Upper lobe of right lung (tissue), 1 donor: Measurements from ENCODE around the gene HSD3B2. TPM values are rescaled to one million over a fixed set of nuclear protein-coding genes. Genes with fewer than 3 reads are reported as not detected.

Source experiments
- ATAC-seq: fragments of 200-7000 bp; cut with Tn5 transposase; one replicate; pipeline ENCODE4 v1.9.1; 2020; ENCODE audit warnings: mild to moderate bottlenecking, moderate library complexity
- DNase-seq: peaks from one replicate; pipeline ENCODE4 v3.0.0-alpha.2; 2020
- H3K27ac ChIP-seq: fragments of 200-600 bp; one replicate; pipeline ENCODE4 v1.8.0; 2022
- H3K27me3 ChIP-seq: fragments of 200-600 bp; one replicate; pipeline ENCODE4 v1.8.0; 2022; ENCODE audit warnings: mild to moderate bottlenecking
- H3K36me3 ChIP-seq: fragments of 200-600 bp; one replicate; pipeline ENCODE4 v1.8.0; 2022
- H3K4me1 ChIP-seq: fragments of 200-600 bp; one replicate; pipeline ENCODE4 v1.8.0; 2022
- H3K4me3 ChIP-seq: fragments of 200-600 bp; one replicate; pipeline ENCODE4 v1.8.0; 2022; ENCODE audit warnings: mild to moderate bottlenecking
- H3K9me3 ChIP-seq: fragments of 200-600 bp; one replicate; pipeline ENCODE4 v1.8.0; 2022
- intact Hi-C: fragments of 100-400 bp; cut with DNase I; formaldehyde crosslinking; loops from one replicate; pipeline ENCODE4 v1.11.0; 2022
- total RNA-seq: library from RNA; stranded (reverse); fragmentation: NEBNext Ultra II Directional; extraction: Animal tissue kit (Norgen Biotek cat#: 25700); gene quantifications from one replicate; pipeline ENCODE4 v1.2.1, GENCODE V29; 2021
- TF ChIP-seq, protein P1 (sequence below): fragments of 200-600 bp; IDR thresholded peaks from one replicate; pipeline ENCODE4 v1.8.0; 2022; ENCODE audit warnings: antibody characterized with exemption
- donor health status: DM: no; HTN: yes; CAD: no; lungs with severe emphysema.

The HSD3B2 gene
- total RNA-seq, 1 donor from 2014 or later = not detected

DNA sequence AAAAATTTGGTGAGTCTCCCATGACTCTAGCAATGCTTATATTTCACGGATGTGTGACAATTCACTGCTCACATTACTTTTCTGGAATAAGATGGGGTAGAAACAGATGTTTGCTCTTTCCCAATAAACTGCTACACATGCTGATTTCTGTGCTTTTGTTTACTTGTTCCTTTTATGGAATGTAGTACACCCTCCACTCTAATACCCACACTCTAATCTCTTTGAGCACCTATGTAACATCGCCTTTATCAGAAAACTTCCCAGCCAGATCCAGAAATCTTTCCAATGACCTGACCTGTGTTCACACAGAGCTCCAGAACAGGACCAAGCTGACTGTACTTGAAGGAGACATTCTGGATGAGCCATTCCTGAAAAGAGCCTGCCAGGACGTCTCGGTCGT lies 4.2 kb downstream of the HSD3B2 start:
- intact Hi-C loops = no loop called here
- Histone ChIP-seq H3K9me3 (no peaks in the 10 kb centered on the region), H3K27me3 (no peaks in the 10 kb centered on the region), H3K4me3 (no peak overlapping the region), H3K36me3 (no peaks in the 10 kb centered on the region), H3K27ac (no peak overlapping the region), H3K4me1 (no peaks in the 10 kb centered on the region)
- TF ChIP-seq, protein P1, sequence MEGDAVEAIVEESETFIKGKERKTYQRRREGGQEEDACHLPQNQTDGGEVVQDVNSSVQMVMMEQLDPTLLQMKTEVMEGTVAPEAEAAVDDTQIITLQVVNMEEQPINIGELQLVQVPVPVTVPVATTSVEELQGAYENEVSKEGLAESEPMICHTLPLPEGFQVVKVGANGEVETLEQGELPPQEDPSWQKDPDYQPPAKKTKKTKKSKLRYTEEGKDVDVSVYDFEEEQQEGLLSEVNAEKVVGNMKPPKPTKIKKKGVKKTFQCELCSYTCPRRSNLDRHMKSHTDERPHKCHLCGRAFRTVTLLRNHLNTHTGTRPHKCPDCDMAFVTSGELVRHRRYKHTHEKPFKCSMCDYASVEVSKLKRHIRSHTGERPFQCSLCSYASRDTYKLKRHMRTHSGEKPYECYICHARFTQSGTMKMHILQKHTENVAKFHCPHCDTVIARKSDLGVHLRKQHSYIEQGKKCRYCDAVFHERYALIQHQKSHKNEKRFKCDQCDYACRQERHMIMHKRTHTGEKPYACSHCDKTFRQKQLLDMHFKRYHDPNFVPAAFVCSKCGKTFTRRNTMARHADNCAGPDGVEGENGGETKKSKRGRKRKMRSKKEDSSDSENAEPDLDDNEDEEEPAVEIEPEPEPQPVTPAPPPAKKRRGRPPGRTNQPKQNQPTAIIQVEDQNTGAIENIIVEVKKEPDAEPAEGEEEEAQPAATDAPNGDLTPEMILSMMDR = no peak
- DNase-seq (no peak), ATAC-seq (no peak)

DNA sequence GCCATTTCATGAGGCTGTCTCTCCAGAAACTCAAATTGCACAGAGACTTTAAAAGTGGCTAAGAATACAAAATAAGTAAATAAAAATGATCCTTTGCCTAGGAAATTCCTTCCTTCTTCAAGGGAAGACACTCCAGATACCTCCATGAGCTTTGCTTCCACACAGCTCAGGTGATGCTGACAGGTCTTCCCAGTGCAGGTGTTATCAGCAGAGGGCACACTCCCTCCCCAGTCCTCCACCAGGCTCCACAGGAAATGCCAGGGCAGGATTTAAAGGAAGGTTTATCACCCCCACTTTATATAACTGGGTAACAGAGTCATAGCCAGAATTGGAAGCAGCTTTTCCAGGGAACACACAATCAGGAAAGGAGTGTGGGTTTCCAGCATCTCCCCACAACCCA lies 5.7 kb downstream of the HSD3B2 start:
- Histone ChIP-seq H3K4me1 (no peaks in the 10 kb centered on the region), H3K4me3 (no peak overlapping the region), H3K27me3 (no peaks in the 10 kb centered on the region), H3K9me3 (no peaks in the 10 kb centered on the region), H3K27ac (no peak overlapping the region), H3K36me3 (no peaks in the 10 kb centered on the region)
- DNase-seq = no peak
- TF ChIP-seq, protein P1 = no peak
- intact Hi-C loops = no loop called here
- ATAC-seq = no peak

GRCh38 chr1:119422631-119423030 lies 7.7 kb downstream of the HSD3B2 start:
- no peaks in the 10 kb centered on the region for H3K27me3 ChIP-seq
- TF ChIP-seq, protein P1 = no peak
- H3K27ac ChIP-seq = no peak overlapping the region
- intact Hi-C loops = no loop called here
- no peaks in the 10 kb centered on the region for H3K36me3 ChIP-seq
- no peaks in the 10 kb centered on the region for H3K4me1 ChIP-seq
- ATAC-seq = no peak
- no peaks in the 10 kb centered on the region for H3K9me3 ChIP-seq
- no peak overlapping the region for H3K4me3 ChIP-seq
- DNase-seq = no peak

GRCh38 chr1:119428991-119429390 lies 14.0 kb downstream of the HSD3B2 start:
- Histone ChIP-seq H3K4me1 (no peaks in the 10 kb centered on the region), H3K4me3 (no peak overlapping the region), H3K9me3 (no peaks in the 10 kb centered on the region), H3K27ac (no peak overlapping the region), H3K36me3 (no peaks in the 10 kb centered on the region), H3K27me3 (no peaks in the 10 kb centered on the region)
- DNase-seq (no peak), ATAC-seq (no peak)
- intact Hi-C loops = no loop called here
- TF ChIP-seq, protein P1 = no peak

DNA sequence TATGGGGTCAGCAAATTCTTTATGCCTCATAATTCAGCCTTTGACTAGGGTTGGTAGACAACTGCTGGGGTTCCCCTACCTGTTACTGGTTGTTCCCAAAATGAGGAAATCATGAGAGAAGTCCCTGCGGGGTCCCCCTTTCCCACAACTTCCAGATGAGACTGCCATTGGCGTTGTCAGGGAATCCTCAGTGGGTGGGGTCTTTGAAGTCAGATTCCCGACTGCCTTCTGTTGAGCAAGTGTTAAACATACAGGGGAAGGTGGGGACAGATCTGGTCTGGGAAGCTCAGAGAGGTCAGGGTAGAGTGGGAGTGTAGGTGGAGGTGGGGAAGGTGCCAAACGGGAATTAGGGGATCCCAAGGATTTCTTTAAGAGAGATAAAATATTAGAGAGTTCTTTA lies 14.7 kb downstream of the HSD3B2 start:
- H3K4me1 ChIP-seq = no peaks in the 10 kb centered on the region
- no peak overlapping the region for H3K4me3 ChIP-seq
- no peaks in the 10 kb centered on the region for H3K9me3 ChIP-seq
- no peak overlapping the region for H3K27ac ChIP-seq
- no peaks in the 10 kb centered on the region for H3K27me3 ChIP-seq
- TF ChIP-seq, protein P1 = no peak
- H3K36me3 ChIP-seq = no peaks in the 10 kb centered on the region
- DNase-seq (no peak), ATAC-seq (no peak)
- intact Hi-C loops = no loop called here

DNA sequence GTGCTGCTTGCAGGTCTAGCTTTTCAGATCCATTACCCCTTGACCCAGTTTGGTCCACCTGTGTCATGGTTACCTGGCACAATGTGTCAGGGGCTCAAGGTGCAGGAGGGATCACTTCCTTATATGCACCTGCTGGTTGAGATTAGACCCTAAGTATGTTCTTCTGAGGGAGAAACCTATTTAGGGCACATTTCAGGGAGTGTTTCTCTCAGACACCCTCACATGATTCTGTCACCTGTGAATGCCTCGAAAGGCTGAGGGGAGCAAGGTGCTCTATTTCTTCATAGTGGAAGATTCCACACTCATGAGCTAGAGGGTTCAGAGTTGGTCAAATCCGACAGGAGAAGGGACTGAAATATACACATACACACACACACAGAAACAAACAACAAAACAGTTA lies 15.5 kb downstream of the HSD3B2 start:
- no peak overlapping the region for H3K4me3 ChIP-seq
- intact Hi-C loops = no loop called here
- H3K4me1 ChIP-seq = no peaks in the 10 kb centered on the region
- TF ChIP-seq, protein P1 = no peak
- H3K36me3 ChIP-seq = no peaks in the 10 kb centered on the region
- DNase-seq (no peak), ATAC-seq (no peak)
- no peaks in the 10 kb centered on the region for H3K9me3 ChIP-seq
- no peaks in the 10 kb centered on the region for H3K27me3 ChIP-seq
- no peak overlapping the region for H3K27ac ChIP-seq
